Mononuclear cell (primary cell): ENCODE data around the gene GPR137B. TPM values are rescaled to one million over a fixed set of nuclear protein-coding genes. Genes with fewer than 3 reads are reported as not detected.

ENCODE experiments used
- H3K27me3 ChIP-seq: 2 replicates; pipeline ENCODE4 v1.6.0; 2011; ENCODE audit warnings: low read length, control low read depth; ENCODE audit not compliant: insufficient read depth
- H3K4me1 ChIP-seq: 2 replicates; pipeline ENCODE4 v1.5.1; 2011; ENCODE audit warnings: mild to moderate bottlenecking, low read length, control low read depth; ENCODE audit not compliant: insufficient read depth
- H3K4me3 ChIP-seq: 2 replicates; pipeline ENCODE4 v1.5.1; 2011; ENCODE audit warnings: mild to moderate bottlenecking, low read length, moderate library complexity
- H3K9me3 ChIP-seq: 2 replicates; pipeline ENCODE4 v1.5.1; 2011; ENCODE audit warnings: low read depth, mild to moderate bottlenecking, control low read depth, low read length
- total RNA-seq: library from RNA; depleted of rRNA; stranded (reverse); fragments of >200 nt; gene quantifications from one replicate; pipeline ENCODE4 v1.2.3, GENCODE V29; 2012

The GPR137B gene
- total RNA-seq, 1 donor = 16.1 TPM

DNA sequence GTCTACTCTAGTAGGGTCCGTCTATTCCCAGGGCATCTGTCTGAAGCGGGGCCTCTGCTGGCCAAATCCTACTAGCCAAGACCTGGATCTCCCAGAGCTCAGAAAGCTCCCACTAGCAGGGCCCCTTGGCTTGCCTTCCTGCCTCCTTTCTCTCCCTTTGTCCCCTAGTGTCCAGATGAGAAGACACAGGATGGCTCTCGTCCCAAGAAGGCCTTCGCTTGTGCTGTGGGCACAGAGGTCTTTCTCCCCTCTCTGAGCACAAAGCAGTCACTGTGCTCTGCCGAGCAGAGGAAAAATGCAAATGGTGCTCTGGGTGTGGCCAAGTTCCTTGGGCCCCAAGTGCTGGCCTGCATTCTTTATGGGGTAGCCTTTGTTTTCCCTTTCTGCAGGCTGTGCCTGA, 13.0 kb upstream of the GPR137B start:
- no peaks in the 10 kb centered on the region for H3K27me3 ChIP-seq
- H3K4me1 ChIP-seq = no peaks in the 10 kb centered on the region
- H3K4me3 ChIP-seq = no peak overlapping the region
- H3K9me3 ChIP-seq = no peaks in the 10 kb centered on the region

DNA sequence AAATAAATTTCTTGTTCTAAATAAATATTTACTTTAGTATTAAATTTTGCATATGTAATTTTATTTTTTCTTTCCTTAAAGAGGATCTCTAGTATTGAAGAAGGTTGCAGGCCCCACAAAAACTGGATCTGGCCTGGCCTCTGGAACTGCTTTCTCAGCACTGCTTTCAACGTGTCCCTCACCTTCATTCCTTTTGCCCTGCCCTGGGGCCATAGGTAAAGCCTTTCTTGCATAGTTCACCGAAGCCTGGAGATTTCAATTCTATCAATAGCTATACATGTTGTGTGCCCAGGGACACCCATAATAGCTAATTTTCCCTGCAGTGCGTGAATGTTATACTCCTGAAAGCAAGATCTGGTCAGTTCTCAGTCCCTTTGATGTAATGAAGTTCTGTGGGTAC, 12.0 kb upstream of the GPR137B start:
- Histone ChIP-seq H3K9me3 (no peaks in the 10 kb centered on the region), H3K27me3 (no peaks in the 10 kb centered on the region)

DNA sequence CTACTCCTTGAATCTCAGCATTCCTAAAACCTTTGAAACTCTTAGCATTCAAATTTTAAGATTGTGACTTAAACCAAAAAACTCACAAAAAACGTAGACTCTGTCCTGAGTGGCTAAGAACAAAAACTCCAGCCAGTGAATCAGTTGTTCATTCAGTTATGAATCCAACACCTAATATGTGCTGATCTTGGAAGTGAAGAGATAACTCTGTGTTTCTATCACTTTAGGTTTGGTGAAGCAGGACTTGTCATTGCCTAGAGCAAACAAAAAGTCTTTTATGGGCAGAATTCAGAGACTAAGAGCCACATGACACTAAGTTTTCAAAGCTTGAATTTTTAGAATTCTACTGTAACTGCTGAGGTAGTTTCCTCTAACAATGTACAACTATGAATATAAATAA, 10.4 kb upstream of the GPR137B start:
- Histone ChIP-seq H3K27me3 (no peaks in the 10 kb centered on the region), H3K9me3 (no peaks in the 10 kb centered on the region), H3K4me1 (no peaks in the 10 kb centered on the region), H3K4me3 (no peak overlapping the region)

More for the DNA sequence above, 12.0 kb upstream of the GPR137B start:
- H3K4me3 ChIP-seq = no peak overlapping the region
- no peaks in the 10 kb centered on the region for H3K4me1 ChIP-seq

DNA sequence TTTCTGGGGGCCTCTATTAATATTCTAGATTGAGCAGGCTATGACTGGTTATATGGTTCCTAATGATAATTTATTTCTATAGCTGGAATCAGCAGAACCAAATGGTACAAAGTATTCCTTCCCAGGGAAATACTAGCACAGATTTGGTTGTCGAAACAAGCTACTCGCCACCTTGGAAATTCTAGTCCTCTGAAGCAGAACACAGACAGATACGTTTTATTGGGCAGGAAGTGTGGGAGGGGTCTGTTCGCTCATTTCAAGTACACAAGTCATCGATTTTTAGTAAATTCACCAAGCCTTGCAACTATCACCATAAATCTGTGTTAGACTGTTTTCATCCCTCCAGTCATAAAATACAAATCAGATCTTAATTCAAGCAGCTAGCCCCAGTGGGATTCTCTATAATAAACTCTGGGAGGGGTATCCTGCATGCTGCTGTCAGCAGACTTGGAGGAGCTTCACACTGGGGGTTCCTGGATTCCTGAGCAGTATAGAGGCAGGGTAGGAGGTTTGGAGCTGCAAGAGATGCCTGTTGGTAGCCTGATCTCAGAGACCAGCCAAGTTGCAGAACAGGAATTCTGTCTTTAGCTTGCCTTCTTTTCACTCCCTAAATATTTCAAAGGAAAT, 9.8 kb upstream of the GPR137B start:
- no peak overlapping the region for H3K4me3 ChIP-seq
- H3K9me3 ChIP-seq = no peaks in the 10 kb centered on the region
- H3K4me1 ChIP-seq = no peaks in the 10 kb centered on the region
- no peaks in the 10 kb centered on the region for H3K27me3 ChIP-seq

DNA sequence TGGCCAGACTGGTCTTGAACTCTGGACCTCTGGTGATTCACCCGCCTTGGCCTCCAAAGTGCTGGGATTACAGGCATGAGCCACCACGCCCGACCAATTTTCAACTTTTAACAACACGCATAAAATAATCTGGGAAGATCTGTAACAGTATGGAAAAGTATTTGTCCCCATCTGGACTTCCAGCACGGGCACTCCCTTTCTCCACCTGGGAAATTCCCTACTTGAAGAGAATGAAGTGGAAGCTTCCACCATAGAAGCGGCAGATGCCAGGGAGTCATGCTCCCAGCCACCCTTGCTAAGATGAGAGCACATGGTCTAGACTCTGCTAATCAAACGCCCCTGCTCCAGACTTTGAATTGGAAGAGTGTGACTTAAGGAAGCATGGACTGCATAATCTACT, 9.0 kb upstream of the GPR137B start:
- Histone ChIP-seq H3K4me1 (no peaks in the 10 kb centered on the region), H3K27me3 (peaks cover 1% of the 10 kb centered on the region), H3K4me3 (no peak overlapping the region), H3K9me3 (no peaks in the 10 kb centered on the region)

DNA sequence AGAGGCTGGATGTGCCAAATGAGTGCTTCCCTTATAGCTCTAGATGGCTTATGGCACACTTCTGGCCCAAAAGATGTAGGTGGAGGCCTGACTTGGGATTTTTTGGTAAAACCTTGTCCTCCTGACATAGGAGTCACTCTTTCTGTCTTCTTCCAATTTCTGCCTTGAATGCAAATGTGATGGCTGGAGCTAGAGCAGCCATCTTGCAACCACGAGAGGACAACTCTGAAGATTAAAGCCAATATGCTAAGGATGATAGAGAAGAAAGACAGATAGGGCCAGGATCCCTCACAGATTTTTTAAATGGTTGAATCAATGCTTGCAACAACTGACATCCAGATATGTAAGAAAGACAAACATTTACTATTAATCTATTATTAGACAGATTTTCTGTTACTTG, 8.5 kb upstream of the GPR137B start:
- H3K9me3 ChIP-seq = no peaks in the 10 kb centered on the region
- no peaks in the 10 kb centered on the region for H3K4me1 ChIP-seq
- H3K27me3 ChIP-seq = peaks cover 6% of the 10 kb centered on the region
- no peak overlapping the region for H3K4me3 ChIP-seq

DNA sequence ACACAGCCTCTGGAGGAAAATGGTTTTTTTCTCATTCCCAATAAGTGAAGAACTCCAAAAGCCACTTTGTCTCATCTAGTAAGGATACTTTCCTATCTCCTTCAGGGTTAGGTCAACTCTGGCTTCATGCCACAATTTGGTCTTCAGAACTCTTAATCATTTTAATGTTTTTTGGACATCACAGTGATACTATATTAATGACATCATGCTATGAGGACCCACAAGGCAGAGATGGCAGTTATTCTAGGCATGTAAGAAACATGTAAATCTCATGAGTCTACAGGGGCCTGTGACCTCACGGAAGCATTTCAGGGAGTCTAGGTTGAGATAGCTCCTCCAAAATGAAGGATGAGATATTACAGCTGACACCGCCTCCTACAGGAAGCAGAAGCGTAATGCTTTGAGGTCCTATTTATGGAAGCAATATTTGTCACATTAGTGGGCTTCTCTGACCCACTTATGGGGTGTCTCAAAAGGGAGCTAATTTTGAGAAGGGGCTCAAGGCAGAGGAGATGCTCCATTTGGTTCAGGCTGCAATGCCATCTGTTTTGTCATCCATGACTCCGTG, 5.0 kb upstream of the GPR137B start:
- Histone ChIP-seq H3K4me3 (no peak overlapping the region), H3K4me1 (peaks cover 10% of the 10 kb centered on the region), H3K27me3 (peaks cover 34% of the 10 kb centered on the region), H3K9me3 (no peaks in the 10 kb centered on the region)

DNA sequence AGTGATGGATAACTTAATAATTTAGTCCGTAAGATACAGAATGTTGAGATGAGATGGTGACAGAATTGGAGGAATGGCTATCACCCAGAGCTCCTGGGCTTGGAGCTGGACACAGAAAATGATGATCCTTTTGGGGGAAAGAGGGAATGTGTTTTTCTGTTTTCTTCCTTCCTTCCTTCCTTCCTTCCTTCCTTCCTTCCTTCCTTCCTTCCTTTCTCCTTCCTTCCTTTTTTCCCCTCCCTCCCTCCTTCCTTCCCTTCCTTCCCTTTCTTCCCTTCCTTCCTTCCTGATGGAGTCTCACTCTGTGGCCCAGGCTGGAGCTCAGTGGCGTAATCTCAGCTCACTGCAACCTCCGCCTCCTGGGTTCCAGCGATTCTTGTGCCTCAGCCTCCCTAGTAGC, 2.8 kb upstream of the GPR137B start:
- H3K4me3 ChIP-seq = no peak overlapping the region
- H3K9me3 ChIP-seq = no peaks in the 10 kb centered on the region
- H3K4me1 ChIP-seq = peaks cover 28% of the 10 kb centered on the region
- H3K27me3 ChIP-seq = peaks cover 34% of the 10 kb centered on the region

DNA sequence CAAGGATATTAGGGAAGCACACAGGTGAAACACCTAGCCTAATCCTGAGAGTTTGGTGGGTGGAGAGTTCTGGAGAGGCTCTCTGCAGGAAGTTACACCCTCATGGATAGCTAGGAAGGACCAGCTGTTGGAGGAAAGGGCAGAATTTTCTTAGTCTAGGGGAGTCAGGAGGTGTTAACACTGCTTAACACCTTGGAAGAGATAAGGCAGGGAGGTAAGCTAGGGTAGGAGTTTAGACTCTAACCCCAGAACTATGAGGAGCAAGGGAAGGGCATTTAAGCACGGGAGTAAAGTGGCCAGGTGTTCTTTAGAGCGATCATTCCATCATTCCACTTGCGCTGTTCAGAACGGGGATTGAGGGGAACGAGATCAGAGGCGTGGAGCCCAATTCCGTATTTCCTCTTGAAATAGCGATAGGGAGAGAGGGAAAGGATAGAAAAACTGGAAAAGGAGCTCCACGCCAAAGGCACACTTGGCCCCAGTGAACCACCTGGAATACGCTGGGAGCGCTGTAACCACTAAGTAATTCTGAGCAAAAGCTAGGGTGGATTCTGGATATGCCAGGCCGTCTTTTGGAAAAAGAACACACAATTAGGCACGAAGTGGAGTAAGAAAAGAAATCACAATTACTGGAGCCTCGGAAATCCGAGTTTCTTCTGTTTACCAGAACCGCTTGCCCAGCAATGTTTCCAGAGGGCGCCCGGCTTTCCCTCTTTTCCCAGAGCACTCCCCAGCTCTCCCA, 1.5 kb upstream of the GPR137B start:
- H3K9me3 ChIP-seq = no peaks in the 10 kb centered on the region
- H3K4me3 ChIP-seq = no peak overlapping the region
- H3K27me3 ChIP-seq = peaks cover 34% of the 10 kb centered on the region
- peaks cover 34% of the 10 kb centered on the region for H3K4me1 ChIP-seq

DNA sequence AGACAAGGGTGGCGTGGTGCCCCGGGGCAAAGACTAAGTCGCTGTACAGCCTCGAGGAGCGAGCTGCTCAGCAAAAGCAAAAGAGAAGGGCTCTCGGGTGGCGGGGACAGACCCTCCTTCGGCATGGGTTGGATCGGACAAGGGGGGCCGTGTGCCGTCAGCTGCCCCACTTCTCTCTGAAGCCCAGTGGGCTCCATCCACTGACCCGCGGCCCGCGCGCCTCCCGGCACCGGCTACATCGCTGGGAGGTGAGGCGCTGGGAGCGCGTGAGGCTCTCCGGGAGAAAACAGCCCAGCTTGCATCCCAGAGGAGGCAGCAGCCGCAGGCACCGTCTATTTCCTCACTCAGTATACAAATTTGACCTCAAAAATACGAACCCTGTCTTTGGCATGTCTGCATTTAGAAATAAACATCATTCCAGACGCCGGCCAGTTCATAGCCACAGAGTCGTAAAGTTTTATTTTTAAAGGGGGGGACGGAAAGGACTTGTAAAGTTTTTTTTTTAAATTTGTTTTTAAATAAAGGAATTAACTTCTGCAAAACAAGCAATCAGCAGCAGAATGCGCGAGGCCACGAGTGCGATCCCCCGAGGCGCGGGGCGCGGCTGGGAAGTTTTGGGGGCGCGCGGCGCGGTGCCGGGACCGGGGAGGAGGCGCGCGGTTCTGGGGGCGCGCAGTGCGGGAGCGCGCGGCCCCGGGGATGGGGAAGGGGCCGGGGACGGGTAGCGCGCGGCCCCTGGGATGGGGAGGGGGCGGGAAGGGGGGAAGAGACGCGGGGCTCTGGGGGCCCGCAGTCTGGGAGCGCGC, 689 bp upstream of the GPR137B start:
- no peaks in the 10 kb centered on the region for H3K9me3 ChIP-seq
- peaks cover 34% of the 10 kb centered on the region for H3K4me1 ChIP-seq
- peak overlapping the region; percentile 27 for H3K4me3 ChIP-seq
- H3K27me3 ChIP-seq = peaks cover 34% of the 10 kb centered on the region

DNA sequence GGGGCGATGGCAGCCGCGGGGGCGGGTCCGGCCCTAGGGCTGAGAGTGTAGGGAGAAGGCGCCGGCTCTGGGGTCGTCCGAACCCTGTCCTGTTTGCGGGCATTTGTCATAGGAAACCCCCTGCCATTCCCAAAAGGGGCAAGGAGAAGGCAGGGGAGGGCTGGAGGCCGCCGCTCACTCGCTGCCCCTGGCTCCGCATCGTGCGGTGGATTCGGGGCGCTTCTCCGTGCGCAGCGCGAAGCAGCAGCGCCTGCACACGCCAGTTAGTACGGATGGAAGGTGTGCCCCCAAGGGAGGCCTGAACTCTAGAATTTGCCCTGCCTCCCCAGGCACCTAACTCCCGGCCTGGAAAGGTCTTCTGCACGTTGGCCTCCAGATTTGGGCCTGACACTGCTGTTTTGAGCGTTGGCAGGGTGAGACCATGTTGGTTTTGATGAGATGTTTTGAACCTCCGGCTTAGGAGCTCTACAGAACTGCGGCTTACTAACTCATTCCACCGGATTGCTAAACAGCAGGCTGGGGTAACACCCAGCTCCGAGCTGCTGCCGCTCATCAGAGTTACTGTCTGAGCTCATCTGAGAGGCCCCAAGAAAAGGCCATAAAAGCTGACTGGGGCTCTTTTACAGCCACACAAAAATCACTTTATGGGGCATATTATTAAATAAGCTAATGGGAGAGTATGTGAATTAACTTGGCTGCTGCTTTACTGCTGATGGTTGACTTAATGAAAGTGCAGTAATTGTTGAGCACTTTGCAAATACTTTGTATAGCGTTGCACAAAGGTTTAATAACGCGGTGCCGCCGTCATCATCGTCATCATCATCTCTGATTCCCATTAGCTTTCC, 987 bp downstream of the GPR137B start:
- peaks cover 32% of the 10 kb centered on the region for H3K27me3 ChIP-seq
- H3K9me3 ChIP-seq = no peaks in the 10 kb centered on the region
- H3K4me1 ChIP-seq = peaks cover 34% of the 10 kb centered on the region
- peak overlapping the region; percentile 62 for H3K4me3 ChIP-seq

DNA sequence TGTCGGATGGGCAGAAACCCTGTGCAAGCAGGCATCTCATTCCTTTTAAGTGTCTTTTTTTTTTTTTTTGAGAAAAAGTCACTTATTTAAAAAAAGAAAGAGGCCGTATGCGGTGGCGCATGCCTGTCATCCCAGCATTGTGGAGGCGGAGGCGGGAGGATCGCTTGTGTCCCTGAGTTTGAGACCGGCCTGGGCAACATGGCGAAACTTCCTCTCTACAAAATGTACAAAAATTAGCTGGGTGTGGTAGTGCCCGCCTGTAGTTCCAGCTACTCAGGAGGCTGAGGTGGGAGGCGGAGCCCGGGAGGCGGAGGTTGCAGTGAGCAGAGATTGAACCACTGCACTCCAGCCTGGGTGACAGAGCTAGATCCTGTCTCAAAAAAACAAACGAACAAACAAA, 1.7 kb downstream of the GPR137B start:
- no peaks in the 10 kb centered on the region for H3K9me3 ChIP-seq
- peaks cover 34% of the 10 kb centered on the region for H3K4me1 ChIP-seq
- peak overlapping the region; percentile 62 for H3K4me3 ChIP-seq
- peaks cover 27% of the 10 kb centered on the region for H3K27me3 ChIP-seq

DNA sequence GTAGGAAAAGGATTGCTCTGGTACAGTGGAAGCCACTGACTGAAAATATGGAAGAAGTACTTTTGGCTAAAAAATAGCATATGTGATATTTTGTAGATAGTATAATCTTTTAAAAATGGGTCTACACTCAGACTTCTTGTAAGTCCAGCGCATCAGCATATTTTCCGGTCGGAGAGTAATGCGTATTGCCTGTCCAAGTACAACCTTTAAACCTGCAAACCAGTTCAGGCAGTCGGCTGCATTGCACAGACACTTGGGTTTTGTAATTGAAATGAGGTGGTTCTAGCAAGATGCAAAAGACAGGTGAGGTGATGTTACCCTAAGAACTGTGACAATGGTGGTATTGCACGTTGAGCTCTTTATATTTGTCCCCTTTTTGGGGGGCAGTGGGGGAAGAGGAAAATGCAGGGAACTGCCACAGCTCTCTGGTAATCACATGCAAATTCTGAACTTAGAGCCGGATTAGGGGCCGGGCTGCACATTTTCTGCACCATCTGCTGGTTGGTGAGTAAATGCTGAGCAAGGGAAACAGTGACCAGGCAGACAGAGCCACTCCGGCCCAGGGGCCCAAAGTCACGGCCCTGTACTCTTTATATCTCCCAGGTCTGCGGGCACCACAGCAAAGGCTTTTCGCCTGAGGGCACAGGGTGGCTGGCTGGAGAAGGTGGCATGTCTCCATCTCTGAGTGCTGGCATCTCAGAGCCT, 2.3 kb downstream of the GPR137B start:
- Histone ChIP-seq H3K4me1 (peaks cover 34% of the 10 kb centered on the region), H3K27me3 (peaks cover 21% of the 10 kb centered on the region), H3K9me3 (no peaks in the 10 kb centered on the region), H3K4me3 (no peak overlapping the region)

DNA sequence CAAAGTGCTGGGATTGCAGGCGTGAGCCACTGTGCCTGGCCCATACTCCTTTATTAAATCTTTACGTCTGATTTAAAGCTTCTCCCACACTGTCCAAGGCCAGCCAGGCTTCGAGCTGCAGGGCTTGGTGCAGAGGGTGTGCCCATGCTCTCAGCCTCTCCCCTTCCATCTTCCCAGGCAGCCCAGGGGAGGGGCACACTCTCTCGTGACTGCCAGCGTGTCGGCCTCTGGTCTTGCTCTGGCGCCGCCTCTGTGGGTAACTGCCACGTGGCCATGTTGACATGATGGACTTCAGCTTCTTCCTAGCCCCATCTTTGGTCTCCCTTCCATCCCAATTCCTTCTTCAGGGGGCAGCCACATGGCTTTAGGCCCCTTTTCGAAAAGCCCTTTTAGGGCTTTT, 4.7 kb downstream of the GPR137B start:
- Histone ChIP-seq H3K27me3 (no peaks in the 10 kb centered on the region), H3K4me1 (peaks cover 24% of the 10 kb centered on the region), H3K4me3 (no peak overlapping the region), H3K9me3 (no peaks in the 10 kb centered on the region)
